Activated T-cell treated with anti-CD3 and anti-CD28 coated beads, Interleukin-2, amount 50 U/mL, for 4 hours (primary cell): Measurements from ENCODE around the gene PROX1. TPM values are rescaled to one million over a fixed set of nuclear protein-coding genes. Genes with fewer than 3 reads are reported as not detected.

Experiments used
- ATAC-seq, 2 donors: fragments of 200-7000 bp; cut with Tn5 transposase; one replicate each; pipeline ENCODE4 v1.10.0; 2021
- DNase-seq: peaks from one replicate; pipeline ENCODE4 v3.0.0-alpha.2; 2020
- H3K27me3 Mint-ChIP-seq: one replicate; pipeline ENCODE4 v1.8.0; 2021; ENCODE audit warnings: low read depth, mixed read lengths
- H3K36me3 Mint-ChIP-seq: one replicate; pipeline ENCODE4 v1.8.0; 2022; ENCODE audit warnings: mixed read lengths; ENCODE audit not compliant: insufficient read depth
- H3K4me1 Mint-ChIP-seq: one replicate; pipeline ENCODE4 v1.8.0; 2021; ENCODE audit warnings: low read depth, mixed read lengths
- H3K4me3 Mint-ChIP-seq: one replicate; pipeline ENCODE4 v1.8.0; 2021; ENCODE audit warnings: mild to moderate bottlenecking, moderate library complexity, mixed read lengths
- H3K9me3 Mint-ChIP-seq: one replicate; pipeline ENCODE4 v1.8.0; 2021; ENCODE audit warnings: mixed read lengths
- total RNA-seq, 3 donors: library from RNA; stranded (reverse); gene quantifications; one replicate each; pipeline ENCODE4 v1.2.1, GENCODE V29; 2021

Gene PROX1
- total RNA-seq, 3 donors from 2014 or later: 0.03 to 0.13 (median 0.08) TPM

DNA sequence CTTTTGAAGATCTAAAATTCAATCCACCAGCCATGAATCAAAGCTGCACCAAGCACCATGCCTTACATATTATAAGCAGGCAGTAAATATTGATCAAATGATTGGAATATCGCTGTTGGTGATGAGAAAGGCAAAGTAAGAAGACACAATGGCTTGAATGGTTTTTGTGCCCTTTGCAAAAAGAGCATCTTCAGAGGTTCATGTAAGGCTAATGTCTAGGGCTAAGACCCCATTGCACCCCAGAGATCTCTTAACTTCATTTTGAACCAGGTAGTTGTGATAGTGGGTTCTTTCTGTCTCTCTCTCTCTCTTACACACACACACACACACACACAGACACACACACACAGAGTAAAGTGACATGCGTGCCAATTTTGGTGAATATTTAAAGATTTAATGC lies 12.0 kb downstream of the PROX1 start:
- no peak for ATAC-seq

DNA sequence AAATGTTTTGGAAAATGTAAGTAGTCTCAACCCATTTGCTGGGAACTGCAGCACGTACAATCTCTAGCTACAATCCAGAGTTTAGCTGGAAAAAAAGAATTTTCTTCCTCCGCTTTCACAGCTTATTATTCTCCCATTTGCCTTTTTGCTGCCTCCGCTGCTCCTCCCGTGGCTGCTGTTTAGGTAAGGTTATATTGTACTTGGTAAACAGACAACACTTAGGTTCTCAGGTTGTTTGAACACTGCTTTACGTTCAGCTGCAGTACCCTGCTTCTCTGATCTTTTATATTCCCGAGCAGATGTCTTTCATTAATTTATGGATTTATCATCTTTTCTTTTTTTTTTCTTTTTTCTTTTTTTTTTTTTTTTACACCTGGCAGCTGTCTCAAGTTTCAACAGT lies 14.3 kb downstream of the PROX1 start:
- H3K36me3 Mint-ChIP-seq: no peaks in the 10 kb centered on the region
- DNase-seq: no peak
- H3K4me3 Mint-ChIP-seq: no peak overlapping the region
- no peak for ATAC-seq
- H3K4me1 Mint-ChIP-seq: no peaks in the 10 kb centered on the region
- peaks cover 5% of the 10 kb centered on the region for H3K27me3 Mint-ChIP-seq
- no peaks in the 10 kb centered on the region for H3K9me3 Mint-ChIP-seq

More for the DNA sequence above, 12.0 kb downstream of the PROX1 start:
- Mint-ChIP-seq H3K36me3 (no peaks in the 10 kb centered on the region), H3K9me3 (no peaks in the 10 kb centered on the region), H3K4me1 (no peaks in the 10 kb centered on the region), H3K27me3 (peaks cover 5% of the 10 kb centered on the region), H3K4me3 (no peak overlapping the region)
- DNase-seq: no peak

GRCh38 chr1:214002472-214002871 lies 14.7 kb downstream of the PROX1 start:
- ATAC-seq (no peak), DNase-seq (no peak)
- Mint-ChIP-seq H3K4me1 (no peaks in the 10 kb centered on the region), H3K36me3 (no peaks in the 10 kb centered on the region), H3K27me3 (peaks cover 5% of the 10 kb centered on the region), H3K4me3 (no peak overlapping the region), H3K9me3 (no peaks in the 10 kb centered on the region)

DNA sequence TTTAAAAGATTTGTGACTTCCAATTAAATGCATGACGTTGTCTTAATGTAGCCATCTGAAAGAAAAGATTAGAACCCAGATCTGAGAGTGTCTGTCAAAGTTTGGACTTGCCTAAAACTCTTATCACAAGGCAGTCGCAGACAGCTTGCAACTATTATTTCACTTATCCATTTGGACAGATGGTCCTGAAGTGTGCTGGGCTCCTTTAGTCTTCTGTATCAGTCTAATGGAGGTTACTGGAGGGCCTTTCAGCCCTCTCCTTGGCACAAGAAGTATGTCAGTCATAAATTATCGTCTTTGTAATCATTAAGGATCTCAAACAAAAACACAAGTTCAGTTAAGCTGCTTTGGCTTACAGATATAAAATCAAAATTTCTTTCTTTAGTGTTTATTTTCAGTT lies 15.5 kb downstream of the PROX1 start:
- H3K9me3 Mint-ChIP-seq: no peaks in the 10 kb centered on the region
- DNase-seq: no peak
- no peak overlapping the region for H3K4me3 Mint-ChIP-seq
- H3K4me1 Mint-ChIP-seq: no peaks in the 10 kb centered on the region
- no peak for ATAC-seq
- peaks cover 3% of the 10 kb centered on the region for H3K27me3 Mint-ChIP-seq
- no peaks in the 10 kb centered on the region for H3K36me3 Mint-ChIP-seq

DNA sequence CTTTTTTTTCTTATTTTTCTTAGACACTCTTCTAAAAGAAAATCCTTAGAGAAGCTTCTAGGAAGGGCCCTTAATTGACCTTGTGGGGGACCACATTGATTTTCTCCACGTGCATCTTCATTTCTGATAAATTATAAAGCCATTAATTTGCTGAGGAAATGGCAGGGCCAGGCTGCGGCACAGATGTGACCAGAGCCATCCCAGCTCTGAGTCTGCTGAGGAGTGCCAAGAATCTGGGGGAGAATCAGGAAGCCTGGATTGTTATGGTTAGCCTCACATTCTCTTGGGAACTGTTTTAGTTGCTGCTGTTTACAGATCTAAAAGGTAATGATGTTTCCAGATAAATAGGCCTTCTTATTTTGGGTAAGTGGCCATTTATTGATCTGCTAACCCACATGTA lies 16.2 kb downstream of the PROX1 start:
- H3K4me1 Mint-ChIP-seq: no peaks in the 10 kb centered on the region
- no peak for DNase-seq
- no peak for ATAC-seq
- H3K9me3 Mint-ChIP-seq: no peaks in the 10 kb centered on the region
- H3K36me3 Mint-ChIP-seq: no peaks in the 10 kb centered on the region
- no peak overlapping the region for H3K4me3 Mint-ChIP-seq
- H3K27me3 Mint-ChIP-seq: peaks cover 4% of the 10 kb centered on the region

- ATAC-seq: no peak
- H3K4me3 Mint-ChIP-seq: no peak overlapping the region
Observed at GRCh38 chr1:214004795-214005194, 17.0 kb downstream of the PROX1 start.

DNA sequence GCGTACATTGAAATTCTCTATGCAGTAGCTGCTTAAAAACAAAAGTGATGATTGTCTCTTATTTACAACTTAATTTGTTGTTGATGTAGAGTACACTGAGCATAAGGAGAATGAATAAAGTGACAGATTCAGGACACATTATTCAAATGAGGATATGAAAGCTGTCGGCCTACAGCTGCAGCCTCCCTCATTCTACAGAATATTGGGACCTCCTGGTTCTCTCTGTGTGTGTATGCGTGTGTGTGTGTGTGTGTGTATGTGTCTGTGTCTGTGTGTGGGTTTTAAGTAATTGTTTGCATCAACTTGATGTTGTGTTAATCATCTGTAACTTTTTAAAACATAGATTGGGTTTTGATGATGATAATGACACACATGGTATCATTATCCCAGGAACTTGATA lies 17.9 kb downstream of the PROX1 start:
- Mint-ChIP-seq H3K27me3 (peaks cover 4% of the 10 kb centered on the region), H3K4me1 (no peaks in the 10 kb centered on the region), H3K4me3 (no peak overlapping the region), H3K9me3 (no peaks in the 10 kb centered on the region), H3K36me3 (no peaks in the 10 kb centered on the region)
- ATAC-seq: no peak
- DNase-seq: no peak

More at GRCh38 chr1:214004795-214005194, 17.0 kb downstream of the PROX1 start:
- no peaks in the 10 kb centered on the region for H3K4me1 Mint-ChIP-seq
- DNase-seq: no peak
- no peaks in the 10 kb centered on the region for H3K9me3 Mint-ChIP-seq
- H3K36me3 Mint-ChIP-seq: no peaks in the 10 kb centered on the region
- peaks cover 4% of the 10 kb centered on the region for H3K27me3 Mint-ChIP-seq

DNA sequence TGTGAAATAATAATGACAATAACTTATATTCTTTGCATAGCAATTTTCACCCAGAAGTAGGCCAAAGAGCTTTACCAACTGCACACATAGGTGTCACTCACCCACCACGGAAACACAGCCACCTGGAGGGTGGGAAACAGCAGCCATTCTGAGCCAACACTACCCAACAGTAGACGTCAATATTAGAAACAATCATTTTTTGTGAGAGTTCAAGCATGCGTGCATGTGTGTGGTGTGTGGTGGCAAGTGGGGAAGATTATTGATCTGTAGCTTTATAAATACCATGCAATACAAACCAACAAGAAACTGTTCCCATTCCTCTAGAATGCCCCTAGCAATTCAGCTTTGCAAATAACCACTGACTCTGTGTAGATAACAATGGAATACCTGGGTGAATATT lies 19.1 kb downstream of the PROX1 start:
- H3K4me3 Mint-ChIP-seq: no peak overlapping the region
- H3K9me3 Mint-ChIP-seq: no peaks in the 10 kb centered on the region
- peaks cover 4% of the 10 kb centered on the region for H3K27me3 Mint-ChIP-seq
- DNase-seq (no peak), ATAC-seq (no peak)
- H3K36me3 Mint-ChIP-seq: no peaks in the 10 kb centered on the region
- H3K4me1 Mint-ChIP-seq: no peaks in the 10 kb centered on the region

GRCh38 chr1:214008347-214008746 lies 20.6 kb downstream of the PROX1 start:
- Mint-ChIP-seq H3K36me3 (no peaks in the 10 kb centered on the region), H3K4me1 (no peaks in the 10 kb centered on the region), H3K9me3 (no peaks in the 10 kb centered on the region), H3K27me3 (peaks cover 4% of the 10 kb centered on the region), H3K4me3 (no peak overlapping the region)
- DNase-seq (no peak), ATAC-seq (no peak)

GRCh38 chr1:214008791-214009422 lies 21.1 kb downstream of the PROX1 start:
- peaks cover 4% of the 10 kb centered on the region for H3K27me3 Mint-ChIP-seq
- H3K36me3 Mint-ChIP-seq: no peaks in the 10 kb centered on the region
- DNase-seq: no peak

GRCh38 chr1:214009423-214010196 lies 21.8 kb downstream of the PROX1 start:
- Mint-ChIP-seq H3K36me3 (no peaks in the 10 kb centered on the region), H3K9me3 (no peaks in the 10 kb centered on the region), H3K4me3 (no peak overlapping the region), H3K27me3 (peaks cover 5% of the 10 kb centered on the region), H3K4me1 (no peaks in the 10 kb centered on the region)
- no peak for ATAC-seq
- DNase-seq: no peak

More at GRCh38 chr1:214008791-214009422, 21.1 kb downstream of the PROX1 start:
- no peak for ATAC-seq
- H3K4me3 Mint-ChIP-seq: no peak overlapping the region
- no peaks in the 10 kb centered on the region for H3K9me3 Mint-ChIP-seq
- no peaks in the 10 kb centered on the region for H3K4me1 Mint-ChIP-seq

- ATAC-seq: no peak
- Mint-ChIP-seq H3K9me3 (no peaks in the 10 kb centered on the region), H3K36me3 (no peaks in the 10 kb centered on the region), H3K27me3 (peaks cover 7% of the 10 kb centered on the region), H3K4me1 (no peaks in the 10 kb centered on the region), H3K4me3 (no peak overlapping the region)
- DNase-seq: no peak
Observed at GRCh38 chr1:214010197-214010573, 22.4 kb downstream of the PROX1 start.

- no peaks in the 10 kb centered on the region for H3K4me1 Mint-ChIP-seq
- DNase-seq (no peak), ATAC-seq (no peak)
- H3K36me3 Mint-ChIP-seq: no peaks in the 10 kb centered on the region
- H3K9me3 Mint-ChIP-seq: no peaks in the 10 kb centered on the region
- no peak overlapping the region for H3K4me3 Mint-ChIP-seq
- H3K27me3 Mint-ChIP-seq: peaks cover 7% of the 10 kb centered on the region
Observed at GRCh38 chr1:214010717-214011116, 22.9 kb downstream of the PROX1 start.

GRCh38 chr1:214012418-214012817 lies 24.6 kb downstream of the PROX1 start:
- no peak for DNase-seq
- Mint-ChIP-seq H3K9me3 (no peaks in the 10 kb centered on the region), H3K27me3 (peaks cover 7% of the 10 kb centered on the region), H3K4me3 (no peak overlapping the region), H3K36me3 (no peaks in the 10 kb centered on the region), H3K4me1 (no peaks in the 10 kb centered on the region)
- no peak for ATAC-seq
